Astrocyte (in vitro differentiated cells and primary cell): ENCODE data around the gene NANOGP8.

ENCODE experiments used
- CTCF ChIP-seq: IDR thresholded peaks from 2 replicates; pipeline ENCODE4 v1.5.1; 2011; ENCODE audit warnings: low read depth, mild to moderate bottlenecking, inconsistent platforms, low read length, moderate library complexity; ENCODE audit not compliant: insufficient read depth
- EZH2 ChIP-seq: IDR thresholded peaks from 2 replicates; pipeline ENCODE4 v1.6.1; 2012; ENCODE audit warnings: mild to moderate bottlenecking, low read length, inconsistent platforms; ENCODE audit not compliant: insufficient read depth

- no peak for TF ChIP-seq CTCF
- no peak for TF ChIP-seq EZH2
These were observed 16.2 kb upstream of the NANOGP8 start for GRCh38 chr15:35101335-35101734.
